ENCODE measurements around the gene TEDC2.

TEDC2 gene

DNA sequence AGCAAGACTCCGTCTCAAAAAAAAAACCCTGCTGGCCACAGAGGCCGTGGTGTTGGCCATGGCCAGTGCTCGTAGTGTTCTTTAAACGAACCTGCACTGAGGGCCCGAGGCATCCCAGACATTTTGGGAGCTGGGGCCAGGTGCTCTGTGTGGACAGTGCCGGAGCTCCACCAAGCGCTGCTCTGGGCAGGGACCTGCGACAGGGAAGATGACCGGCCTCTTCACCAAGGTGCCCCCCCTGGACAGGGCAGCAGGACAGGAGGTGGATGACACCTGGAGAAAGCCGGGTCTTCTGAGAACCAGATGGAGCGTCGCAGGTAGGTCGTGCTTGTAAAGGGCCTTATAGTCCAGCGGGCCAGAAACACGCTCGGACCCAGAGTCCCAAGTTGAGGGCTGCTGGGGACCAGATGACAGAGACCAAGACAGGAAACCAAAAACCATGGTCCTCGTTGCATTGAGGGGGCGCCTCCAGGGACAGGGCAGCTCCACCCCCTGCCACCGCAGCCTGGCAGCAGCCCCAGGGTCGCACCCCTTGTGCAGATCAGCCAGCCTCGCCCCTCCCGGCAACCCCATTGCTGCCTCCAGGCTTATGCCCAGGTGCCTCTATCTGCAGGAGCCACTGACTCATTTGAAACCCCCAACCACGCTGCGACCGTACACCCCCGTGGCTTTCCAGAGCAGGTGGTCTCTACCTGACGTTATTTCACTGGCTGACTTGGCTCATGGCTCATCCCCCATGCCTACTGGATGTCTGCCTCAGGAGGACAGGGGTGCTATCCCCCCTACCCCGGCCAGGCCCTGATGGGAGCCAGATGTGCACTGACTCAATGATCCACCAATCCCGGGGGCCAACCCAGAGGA is 7.0 kb downstream of the TEDC2 start:
- DNase-seq (ENCODE audit: low read depth): no peak

DNA sequence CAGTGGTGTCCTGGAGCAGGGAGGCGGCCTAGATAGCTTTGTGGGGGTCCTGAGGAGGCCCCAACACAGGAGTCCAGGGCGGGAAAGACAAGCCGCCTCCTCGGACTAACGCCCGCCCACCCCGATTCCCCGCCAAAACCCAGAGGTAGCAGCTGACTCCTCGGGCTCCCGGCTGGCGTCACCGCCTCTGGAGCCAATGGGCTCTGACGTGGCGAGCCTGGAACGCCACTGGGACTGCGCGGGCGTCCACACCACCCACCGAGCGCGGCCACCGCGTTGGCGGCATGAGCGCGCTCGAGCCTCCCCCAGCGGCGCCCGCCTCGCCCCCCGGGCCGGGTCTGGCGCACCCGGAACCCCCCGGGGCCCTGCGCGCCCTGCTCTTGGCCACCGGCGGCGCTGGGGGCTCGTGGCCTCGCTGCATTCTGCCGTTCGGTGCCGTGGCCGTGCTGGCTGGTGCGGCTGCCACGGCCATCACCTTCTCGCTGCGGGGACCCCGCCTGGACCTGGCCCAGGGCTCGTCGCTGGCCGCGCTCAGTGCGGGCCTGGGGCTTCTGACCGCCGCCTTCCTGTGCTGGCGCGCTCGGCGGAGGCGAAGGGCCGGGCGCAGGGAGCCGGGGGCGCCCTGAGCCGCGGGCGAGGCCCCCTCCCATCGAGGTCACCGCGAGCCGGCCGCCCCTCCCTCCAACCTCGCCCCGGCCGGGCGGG is 7.8 kb downstream of the TEDC2 start:
- no peak for DNase-seq (ENCODE audit: low read depth)

DNA sequence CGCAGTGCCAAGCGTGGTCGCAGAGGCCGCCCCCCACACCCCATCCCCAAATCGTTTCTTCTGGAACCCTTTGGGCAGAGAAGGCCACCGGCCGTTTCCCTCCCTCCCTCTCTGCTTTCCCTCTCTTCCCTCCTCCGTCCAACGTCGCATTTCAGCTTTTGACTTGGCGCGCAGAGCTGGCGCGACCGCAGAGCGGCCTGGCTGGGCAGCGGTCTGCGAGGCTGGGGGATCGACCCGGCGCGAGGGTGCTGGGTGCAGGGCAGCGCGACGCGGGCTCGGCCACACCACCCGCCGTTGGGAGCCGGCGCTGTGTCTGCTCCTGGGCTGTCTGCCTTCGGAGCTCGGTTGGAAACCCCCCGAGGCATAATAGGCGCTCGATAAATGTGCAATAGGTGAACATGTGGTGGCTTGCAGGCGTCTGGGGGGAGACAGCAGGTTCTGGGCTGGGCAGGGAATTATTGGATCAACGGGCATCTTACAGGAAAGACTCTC is 8.4 kb downstream of the TEDC2 start:
- DNase-seq (ENCODE audit: low read depth): no peak

DNA sequence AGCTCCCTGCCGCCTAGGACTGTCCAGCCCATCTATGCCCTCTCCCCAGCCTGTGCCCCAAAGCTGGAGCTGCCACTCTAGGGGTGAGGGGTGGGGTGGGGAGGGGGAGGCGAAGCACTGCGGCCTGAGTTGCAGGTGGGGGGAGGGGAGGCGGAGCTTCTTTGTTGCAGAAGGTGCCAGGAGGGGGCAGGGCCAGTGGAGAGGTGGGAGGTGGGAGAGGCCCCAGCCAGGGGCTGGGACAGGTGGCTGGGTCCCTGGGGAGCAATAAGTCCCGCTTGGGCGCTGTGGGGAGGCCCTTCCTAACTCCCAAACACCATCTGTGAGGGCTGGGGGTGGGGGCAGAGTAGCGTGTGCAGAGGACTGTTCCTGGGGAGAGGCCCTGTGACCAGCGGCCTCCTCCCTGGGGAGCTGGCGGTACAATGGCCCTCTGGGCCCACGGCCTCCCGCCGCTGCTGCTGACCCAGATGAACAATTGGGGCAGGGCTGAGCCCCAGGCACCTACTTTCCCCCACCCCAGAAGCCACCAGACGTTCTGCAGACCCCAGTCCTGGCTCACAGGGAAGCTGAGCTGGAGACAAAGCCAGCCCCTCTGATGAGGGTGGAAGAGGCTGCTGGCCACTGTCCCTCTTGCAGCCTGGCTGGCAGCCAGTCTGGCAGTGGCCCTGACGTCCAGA is 9.0 kb downstream of the TEDC2 start:
- DNase-seq (ENCODE audit: low read depth): no peak

DNA sequence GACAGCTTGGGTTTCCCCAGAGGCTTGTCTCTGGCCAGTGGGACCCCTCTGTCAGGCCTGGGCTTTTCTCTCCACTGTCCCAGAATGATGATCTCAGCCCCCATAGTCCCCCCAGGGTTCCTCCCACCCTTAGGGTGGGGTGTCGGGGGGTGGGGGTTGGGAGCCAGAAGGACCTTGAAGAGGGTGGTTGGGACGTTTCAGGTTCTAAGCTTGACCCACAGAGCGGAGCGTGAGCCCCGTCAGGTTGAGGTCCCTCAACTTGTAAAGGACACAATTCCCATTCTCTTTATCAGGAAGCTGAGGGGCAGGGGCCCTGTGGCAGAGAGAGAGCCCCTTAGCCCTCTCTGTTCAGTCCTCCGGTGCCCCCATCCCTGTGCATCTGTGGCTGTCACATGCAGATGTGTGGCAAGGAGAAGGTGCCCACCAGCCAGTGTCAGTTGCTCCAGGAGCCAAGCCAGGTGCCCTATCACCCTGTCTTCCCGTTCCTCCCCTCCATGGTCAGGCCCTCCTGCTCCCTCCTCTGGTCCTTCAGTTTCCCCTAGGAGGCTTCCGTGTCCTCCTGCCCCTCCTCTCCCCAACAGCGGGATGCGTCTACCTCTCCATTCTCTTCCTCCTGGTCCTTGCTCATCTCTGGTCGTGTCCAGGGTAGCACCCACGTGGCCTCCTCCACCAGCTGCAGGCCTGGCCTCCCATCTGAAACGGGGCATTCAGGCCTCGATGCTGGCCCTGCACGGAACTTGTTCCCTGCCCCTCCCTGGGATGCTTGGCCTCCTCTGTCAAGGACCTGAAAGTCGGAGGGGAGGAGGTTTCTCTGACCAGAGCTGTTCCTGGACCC is 9.7 kb downstream of the TEDC2 start:
- DNase-seq (ENCODE audit: low read depth): no peak

DNA sequence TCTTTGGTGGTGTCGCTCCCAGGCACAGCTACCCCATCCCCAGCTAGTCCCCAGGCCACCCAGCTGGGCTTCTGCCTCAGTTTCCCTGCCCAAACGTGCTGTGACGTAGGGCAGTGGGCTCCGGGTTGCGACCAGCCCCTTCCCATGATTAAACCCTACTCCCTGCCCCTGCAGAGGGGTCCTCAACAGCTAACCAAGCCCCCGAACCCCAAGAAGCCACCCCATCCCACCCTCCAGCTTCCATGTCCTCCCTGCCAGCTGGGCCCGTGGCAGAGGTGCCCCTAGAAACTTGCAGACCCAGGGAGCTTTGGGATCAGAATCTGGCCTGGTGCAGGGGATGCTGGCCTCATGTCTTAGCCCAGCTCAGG is 10.3 kb downstream of the TEDC2 start:
- DNase-seq (ENCODE audit: low read depth): no peak

DNA sequence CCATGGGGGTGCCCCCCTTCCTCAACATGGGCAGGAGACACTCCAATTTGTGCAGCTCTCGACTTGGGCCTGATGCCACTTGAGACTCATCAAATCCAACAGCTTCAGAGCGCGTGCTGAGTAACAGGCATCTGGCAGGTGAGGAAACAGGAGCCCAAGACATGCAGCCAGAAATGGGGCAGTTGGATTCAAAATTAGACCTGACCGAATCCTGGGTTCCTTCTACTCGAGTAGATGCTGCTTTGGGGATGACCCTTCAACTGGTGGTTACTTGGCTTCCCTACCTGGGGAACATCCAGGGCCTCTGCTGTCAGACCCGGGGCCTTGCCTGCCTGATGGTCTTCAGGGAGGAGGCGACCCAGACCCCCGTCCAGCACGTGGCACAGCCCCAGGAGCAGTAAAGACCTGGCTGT is 10.7 kb downstream of the TEDC2 start:
- no peak for DNase-seq (ENCODE audit: low read depth)

DNA sequence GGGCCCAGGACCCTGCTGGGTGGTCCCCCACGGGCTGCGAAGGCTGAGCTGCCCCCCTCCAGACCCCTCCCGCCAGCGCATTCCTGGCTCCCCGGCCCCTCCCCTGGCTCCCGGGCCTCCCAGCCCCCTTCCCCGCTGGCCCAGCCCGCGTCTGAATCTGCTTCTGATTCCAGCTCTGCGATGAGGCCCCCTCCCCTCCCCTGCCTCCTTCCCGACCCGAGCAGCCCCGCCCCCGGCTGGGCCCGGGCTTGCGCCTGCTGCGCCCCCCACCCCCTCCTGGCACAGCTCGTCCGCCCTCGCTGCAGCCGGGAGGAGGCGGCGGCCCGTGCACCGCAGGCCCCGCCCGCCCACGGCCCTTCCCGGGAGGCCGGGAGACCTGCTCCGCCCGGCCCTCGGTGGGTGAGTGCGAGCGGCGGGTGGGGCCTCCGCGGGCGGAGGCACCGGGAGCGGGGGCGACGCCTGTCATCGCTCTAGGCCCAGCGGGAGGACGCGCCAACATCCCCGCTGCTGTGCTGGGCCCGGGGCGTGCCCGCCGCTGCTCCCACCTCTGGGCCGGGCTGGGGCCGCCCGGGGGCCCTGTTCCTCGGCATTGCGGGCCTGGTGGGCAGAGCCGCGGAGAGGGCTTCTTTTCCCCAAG is 11.2 kb downstream of the TEDC2 start, which contains the start of gene NTN3:
Gene NTN3, plus strand, starts transcription at position 282 of the 637 bp plus-strand sequence. CDS start 405 bp downstream, outside the sequence.
- no peak for DNase-seq (ENCODE audit: low read depth)

DNA sequence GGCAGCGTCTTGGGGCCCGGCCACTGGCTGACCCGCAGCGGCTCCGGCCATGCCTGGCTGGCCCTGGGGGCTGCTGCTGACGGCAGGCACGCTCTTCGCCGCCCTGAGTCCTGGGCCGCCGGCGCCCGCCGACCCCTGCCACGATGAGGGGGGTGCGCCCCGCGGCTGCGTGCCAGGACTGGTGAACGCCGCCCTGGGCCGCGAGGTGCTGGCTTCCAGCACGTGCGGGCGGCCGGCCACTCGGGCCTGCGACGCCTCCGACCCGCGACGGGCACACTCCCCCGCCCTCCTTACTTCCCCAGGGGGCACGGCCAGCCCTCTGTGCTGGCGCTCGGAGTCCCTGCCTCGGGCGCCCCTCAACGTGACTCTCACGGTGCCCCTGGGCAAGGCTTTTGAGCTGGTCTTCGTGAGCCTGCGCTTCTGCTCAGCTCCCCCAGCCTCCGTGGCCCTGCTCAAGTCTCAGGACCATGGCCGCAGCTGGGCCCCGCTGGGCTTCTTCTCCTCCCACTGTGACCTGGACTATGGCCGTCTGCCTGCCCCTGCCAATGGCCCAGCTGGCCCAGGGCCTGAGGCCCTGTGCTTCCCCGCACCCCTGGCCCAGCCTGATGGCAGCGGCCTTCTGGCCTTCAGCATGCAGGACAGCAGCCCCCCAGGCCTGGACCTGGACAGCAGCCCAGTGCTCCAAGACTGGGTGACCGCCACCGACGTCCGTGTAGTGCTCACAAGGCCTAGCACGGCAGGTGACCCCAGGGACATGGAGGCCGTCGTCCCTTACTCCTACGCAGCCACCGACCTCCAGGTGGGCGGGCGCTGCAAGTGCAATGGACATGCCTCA is 12.0 kb downstream of the TEDC2 start:
- DNase-seq (ENCODE audit: low read depth): no peak

DNA sequence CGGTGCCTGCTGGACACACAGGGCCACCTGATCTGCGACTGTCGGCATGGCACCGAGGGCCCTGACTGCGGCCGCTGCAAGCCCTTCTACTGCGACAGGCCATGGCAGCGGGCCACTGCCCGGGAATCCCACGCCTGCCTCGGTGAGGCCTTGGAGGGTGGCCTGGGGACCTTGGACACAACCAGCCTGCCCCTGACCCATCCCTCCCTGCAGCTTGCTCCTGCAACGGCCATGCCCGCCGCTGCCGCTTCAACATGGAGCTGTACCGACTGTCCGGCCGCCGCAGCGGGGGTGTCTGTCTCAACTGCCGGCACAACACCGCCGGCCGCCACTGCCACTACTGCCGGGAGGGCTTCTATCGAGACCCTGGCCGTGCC is 12.6 kb downstream of the TEDC2 start:
- no peak for DNase-seq (ENCODE audit: low read depth)

DNA sequence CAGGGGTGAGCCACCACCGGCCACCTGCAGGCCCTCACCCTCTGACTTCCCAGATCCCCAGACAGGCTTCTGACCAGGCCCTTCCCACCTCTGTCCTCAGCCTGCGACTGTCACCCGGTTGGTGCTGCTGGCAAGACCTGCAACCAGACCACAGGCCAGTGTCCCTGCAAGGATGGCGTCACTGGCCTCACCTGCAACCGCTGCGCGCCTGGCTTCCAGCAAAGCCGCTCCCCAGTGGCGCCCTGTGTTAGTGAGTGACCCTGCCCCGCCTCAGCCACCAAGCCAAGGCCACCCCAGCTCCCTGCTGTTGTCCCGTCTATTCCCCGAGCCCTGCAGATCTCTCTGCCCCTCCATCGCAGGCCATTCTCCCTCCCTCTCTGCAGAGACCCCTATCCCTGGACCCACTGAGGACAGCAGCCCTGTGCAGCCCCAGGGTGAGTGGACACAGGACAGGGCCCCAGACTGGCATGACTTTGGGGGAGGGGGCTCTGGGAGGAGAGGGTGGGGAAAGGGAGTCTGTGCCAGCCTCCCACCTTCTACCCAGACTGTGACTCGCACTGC is 13.1 kb downstream of the TEDC2 start:
- DNase-seq (ENCODE audit: low read depth): no peak

DNA sequence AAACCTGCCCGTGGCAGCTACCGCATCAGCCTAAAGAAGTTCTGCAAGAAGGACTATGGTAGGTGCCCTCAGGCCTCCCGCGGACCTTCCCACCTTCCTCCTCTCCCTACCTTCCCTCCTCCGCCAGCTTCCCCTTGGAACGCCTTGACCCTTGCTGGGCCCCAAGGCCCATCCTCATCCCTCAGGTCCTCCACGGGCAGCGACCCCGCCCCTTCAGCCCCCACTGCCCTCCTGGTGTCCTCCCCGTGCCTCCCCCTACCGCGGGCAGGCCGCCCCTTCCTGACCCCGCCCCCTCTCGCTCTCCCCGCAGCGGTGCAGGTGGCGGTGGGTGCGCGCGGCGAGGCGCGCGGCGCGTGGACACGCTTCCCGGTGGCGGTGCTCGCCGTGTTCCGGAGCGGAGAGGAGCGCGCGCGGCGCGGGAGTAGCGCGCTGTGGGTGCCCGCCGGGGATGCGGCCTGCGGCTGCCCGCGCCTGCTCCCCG is 13.6 kb downstream of the TEDC2 start:
- DNase-seq (ENCODE audit: low read depth): no peak

DNA sequence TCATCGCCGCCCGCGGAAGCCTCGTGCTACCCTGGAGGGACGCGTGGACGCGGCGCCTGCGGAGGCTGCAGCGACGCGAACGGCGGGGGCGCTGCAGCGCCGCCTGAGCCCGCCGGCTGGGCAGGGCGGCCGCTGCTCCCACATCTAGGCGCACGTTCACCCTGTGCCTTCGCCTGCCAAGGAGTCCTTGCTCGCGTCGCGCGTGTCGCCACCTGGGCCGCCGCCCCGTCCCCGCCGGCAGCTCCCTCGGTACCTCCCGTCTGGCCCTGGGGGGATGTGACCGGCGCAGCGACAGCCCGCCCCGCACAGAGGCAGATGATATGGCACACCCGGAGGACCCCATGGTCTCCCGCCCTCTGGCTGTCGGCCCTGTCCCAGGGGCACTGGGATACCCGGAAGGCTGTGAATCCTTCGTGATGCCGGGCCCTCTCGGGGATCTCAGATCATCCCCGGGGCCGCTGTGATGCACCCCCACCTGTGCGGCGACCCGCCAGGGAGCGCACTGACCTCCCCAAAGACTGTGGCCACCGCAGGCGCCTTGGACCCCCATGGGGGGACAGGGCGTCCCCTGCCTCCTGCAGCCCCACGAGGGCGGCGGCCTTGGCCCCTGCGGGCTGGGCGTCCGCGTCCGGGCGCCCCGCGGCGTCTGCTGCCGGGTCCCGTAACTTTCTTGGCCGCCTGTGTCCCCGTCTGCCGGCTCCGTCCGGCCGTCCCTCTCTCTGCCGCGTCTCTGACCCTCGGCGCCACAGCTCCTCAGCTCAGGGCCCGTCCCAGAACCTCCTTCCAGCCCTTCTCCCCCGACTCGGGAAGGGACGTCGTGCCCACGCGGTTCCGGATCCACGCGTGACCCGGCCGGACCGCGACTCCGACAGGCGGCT is 14.3 kb downstream of the TEDC2 start:
- DNase-seq (ENCODE audit: low read depth): no peak

DNA sequence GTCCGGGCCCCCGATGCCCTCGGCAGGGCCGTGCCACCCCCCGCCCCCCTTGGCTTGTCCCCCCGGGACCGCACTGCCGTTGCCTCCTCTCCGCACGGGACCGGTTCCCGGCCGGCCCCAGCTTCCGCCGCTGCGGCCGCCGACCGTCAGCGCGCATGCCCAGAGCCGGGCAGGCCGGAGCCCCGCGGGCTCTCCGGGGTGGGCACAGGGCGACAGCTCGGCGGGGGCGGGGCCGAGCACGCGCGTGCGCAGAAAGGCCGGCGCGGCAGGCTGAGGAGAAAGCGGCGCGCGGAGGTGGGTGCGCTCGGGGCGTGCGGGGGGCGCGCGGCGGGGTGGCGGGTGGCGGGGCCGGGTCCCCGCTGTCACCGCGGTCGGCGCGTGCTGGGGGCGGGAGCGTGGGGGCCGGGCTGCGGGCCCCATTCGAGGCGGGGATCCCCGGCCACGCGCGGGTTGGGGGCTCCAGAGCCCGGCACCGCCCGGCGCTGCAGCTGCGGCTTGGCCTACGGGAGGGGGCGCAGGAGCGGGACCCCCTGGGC is 15.0 kb downstream of the TEDC2 start, which contains the start of gene TBC1D24:
Gene TBC1D24, plus strand, starts transcription at position 251 of the 536 bp plus-strand sequence. CDS start 21,022 bp downstream, outside the sequence.
- DNase-seq (ENCODE audit: low read depth): peak; percentile 72

DNA sequence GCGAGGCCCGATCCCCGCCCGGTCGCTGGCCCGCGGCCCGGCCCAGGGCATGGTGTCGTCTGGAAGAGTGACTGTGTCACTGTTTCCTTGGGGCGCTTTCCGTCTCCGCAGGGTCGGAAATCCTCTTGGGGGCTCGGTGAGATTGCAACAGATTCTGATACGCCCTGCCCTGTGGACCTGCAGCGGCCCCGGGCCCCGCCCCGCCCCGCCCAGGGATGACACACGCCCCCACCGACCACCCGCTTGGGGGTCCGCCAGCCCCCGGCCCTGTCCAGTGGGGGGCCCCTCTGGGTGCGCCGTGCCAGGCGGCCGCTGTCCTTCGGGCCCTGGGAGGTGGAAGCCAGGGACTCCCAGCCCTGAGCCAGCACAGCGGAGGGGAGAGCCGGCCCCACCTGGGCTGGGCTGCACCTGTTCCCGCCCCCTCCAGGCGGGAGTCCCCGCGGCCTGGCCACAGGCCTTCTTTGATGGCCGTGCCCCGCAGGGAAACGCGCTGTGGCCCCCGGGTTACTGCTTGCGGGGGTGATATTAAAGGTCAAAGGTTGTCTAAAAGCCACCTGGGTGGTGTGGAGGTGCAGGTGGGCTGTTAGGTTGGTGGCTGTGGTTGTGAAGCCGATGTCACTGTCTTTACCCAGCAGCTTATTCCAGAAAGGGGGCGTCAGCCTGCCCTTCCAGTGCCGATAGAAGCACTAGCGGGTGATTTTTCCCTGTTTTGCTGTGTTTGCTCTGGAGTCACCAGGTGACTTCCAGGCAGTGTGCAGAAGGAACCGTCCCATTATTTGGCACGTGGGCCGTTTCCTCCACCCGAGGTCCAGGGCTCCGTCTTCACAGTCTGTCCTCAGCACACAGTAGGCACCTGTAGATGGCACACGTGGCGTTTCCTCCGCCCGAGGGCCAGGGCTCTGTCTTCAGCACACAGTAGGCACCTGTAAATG is 15.8 kb downstream of the TEDC2 start:
- DNase-seq (ENCODE audit: low read depth): no peak

DNA sequence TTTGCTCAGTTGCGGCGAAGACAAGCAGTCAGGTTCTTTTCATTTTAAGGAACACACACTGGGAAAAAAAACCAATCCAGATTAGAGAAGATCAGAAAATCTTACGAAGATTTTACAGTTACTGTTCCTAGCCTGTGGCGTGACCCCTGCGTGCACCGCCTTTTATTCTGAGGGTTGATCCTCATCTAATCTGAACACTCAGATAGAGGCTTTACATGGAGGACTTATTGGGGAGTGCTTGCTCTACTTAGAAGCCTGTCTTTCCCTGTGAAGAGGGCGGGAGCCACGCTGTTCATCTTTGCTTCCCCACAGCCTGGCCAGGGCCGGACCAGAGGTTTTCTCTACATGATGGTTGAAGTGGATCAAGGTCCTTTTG is 16.4 kb downstream of the TEDC2 start:
- DNase-seq (ENCODE audit: low read depth): no peak

DNA sequence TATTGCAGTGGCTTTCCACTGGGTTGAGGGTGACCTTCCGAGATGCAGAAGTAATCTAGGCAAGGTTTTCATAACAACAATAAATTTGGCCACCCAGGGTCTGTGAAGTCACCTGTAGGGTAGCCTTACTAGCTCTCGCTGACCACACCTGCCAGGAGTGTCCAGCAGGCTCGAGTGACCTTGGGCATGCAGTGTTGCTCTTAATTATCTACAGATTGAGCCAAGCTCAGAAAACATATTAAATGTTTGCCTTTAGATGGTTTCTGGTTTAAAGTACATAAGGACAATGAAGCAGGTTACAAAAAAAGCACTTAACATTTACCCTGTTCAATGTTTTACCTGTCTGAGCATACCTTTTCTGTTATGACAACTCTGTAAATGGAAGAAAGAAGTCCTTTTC is 16.8 kb downstream of the TEDC2 start:
- DNase-seq (ENCODE audit: low read depth): no peak
